ENCODE data around the gene HTR6.

- TF ChIP-seq, protein P1, sequence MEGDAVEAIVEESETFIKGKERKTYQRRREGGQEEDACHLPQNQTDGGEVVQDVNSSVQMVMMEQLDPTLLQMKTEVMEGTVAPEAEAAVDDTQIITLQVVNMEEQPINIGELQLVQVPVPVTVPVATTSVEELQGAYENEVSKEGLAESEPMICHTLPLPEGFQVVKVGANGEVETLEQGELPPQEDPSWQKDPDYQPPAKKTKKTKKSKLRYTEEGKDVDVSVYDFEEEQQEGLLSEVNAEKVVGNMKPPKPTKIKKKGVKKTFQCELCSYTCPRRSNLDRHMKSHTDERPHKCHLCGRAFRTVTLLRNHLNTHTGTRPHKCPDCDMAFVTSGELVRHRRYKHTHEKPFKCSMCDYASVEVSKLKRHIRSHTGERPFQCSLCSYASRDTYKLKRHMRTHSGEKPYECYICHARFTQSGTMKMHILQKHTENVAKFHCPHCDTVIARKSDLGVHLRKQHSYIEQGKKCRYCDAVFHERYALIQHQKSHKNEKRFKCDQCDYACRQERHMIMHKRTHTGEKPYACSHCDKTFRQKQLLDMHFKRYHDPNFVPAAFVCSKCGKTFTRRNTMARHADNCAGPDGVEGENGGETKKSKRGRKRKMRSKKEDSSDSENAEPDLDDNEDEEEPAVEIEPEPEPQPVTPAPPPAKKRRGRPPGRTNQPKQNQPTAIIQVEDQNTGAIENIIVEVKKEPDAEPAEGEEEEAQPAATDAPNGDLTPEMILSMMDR (IDR thresholded peaks at IDR 0.05; ENCODE audit: insufficient read depth, low read depth, low read length): no peak
- TF ChIP-seq EZH2 (IDR thresholded peaks at IDR 0.05; ENCODE audit: insufficient read depth, low read length): no peak
These were observed 21.3 kb downstream of the HTR6 start for GRCh38 chr1:19685994-19686393.

Measured in astrocyte (in vitro differentiated cells and primary cell).